Left lobe of liver (tissue), 2 donors: ENCODE results near the gene SIX1. TPM values are rescaled to one million over a fixed set of nuclear protein-coding genes. Genes with fewer than 3 reads are reported as not detected.

Experiments used
- ATAC-seq: fragments of 200-7000 bp; cut with Tn5 transposase; one replicate; pipeline ENCODE4 v1.9.1; 2020; ENCODE audit warnings: mild to moderate bottlenecking, moderate library complexity
- DNase-seq: peaks from one replicate; pipeline ENCODE4 v3.0.0-alpha.2; 2020; ENCODE audit warnings: low spot score
- total RNA-seq: library from RNA; stranded (reverse); gene quantifications from one replicate; pipeline ENCODE4 v1.2.1, GENCODE V29; 2021
- donor health status: DM: no; HTN: no; CAD: no; lungs with moderate emphysema.
- donor health status: DM: no; HTN: yes; CAD: no.

SIX1 gene
- total RNA-seq, 1 donor from 2014 or later: not detected

DNA sequence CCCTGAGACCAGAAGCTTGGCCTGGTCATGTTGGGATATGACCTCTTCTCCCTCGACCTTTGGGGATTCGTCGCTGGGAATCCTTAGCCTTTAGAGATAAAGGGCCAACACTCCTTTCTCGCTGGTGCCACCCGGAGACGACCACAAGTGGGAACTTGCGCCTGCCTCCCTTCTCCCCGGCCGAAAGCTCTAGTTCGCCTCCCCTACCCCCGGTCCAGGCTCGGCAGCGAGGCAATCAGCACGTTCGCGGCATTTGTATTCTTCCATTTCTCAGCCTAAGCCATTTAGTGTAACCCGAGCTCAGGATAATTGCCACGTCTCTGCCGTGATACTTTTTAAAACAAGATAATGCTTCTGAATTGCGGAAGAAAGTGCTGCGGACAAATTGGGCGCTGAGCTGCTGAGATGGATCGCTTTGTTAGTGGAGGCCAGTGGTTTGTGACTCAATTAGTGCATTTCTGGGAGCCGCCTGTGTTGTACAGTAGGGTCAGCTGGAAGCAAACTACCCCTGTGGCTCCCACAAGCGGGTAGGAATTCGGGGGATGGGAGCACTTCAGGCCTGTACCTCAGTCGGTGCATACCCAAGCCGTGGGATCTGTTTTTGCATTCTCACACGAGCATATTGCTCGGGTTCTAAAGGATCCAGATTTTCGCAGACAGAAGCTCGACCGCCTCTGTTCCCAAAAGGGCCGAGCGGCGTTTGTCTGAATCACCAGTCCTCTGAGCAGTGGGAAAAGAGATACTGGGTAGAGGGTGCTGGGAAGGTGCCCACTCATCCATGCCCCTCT, 6.8 kb upstream of the SIX1 start:
- ATAC-seq: no peak
- no peak for DNase-seq

DNA sequence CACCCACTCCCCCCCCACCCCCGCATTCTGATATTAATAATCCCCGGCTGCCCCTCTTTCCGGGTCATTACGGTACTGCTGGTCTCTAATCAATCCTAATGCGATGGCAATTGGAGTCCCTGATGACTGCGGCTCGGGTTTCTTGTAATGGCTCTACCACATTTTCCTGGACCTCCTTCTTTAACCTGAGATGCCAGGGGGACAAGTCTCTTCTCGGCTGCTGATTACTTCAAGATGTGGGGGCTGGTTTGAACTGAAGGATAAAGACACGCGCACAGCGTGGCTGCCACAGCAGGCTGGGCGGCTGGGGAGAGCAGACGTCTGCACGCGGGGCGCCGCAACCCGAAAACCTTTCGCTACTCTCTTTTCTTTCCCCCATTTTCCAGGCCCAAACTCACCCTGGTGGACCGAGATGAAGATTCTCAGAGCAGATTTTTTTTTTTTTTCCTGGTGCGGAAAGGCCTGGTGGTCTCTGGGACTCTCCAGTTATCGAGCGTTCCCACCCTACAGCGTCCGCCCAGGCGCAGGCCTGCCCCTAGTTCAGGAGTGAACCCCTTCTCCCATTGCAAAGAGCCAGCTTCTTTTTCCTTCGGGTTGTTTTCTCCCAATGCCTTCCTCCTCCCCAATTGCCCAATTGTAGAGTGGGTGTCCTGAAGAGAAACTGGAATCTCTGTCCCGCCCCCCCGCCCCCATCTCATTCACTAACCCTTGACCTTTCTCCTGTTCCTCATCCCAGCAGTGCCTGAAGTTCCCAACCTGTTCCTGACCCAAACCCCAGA, 6.0 kb upstream of the SIX1 start:
- DNase-seq (no peak), ATAC-seq (no peak)

DNA sequence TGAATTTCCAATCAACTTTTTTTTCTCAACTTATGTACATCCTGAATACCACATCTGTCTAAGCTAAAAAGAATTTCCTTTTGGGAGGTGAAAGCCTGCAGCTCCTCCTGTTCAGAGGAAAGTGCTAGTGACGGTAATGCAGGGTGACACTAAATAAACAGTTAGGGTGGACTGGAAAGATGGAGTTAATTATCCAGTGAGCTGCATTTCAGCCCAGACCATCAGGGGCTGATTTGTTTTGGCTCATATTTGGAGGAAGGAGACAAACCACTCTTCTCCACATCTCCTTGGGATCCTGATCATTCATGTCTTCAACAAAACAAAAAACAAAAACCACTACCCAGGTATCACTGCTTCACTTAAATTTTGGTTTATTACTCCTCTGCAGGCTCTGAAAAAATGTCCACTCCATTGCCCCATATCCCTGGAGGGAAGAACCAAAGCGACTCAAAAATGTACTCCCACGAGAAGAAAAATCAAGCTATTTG, 5.1 kb upstream of the SIX1 start:
- DNase-seq (no peak), ATAC-seq (no peak)

DNA sequence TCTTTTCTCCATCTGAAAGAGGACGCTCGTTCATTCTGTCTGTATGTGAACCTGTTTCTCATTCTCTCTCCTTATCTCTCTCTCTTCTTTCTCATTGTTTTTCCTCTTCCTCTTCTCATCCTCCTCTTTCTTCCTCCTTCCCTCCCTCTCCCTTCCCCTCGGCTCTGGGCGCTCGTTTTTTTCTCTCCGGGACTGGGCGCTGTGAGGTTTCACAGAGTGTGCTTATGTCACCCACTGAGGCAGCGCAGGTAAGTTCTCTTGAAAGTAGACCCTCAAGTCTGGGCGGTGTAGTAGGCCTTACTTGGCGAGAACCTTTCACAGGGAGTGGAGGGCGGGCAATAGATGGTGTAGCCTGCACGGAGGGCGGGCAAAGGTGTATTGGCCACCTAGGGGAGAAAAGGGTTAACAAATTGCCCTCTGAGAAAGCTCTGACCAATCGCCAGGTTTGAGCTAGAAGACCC, 4.5 kb upstream of the SIX1 start:
- DNase-seq (no peak), ATAC-seq (no peak)

DNA sequence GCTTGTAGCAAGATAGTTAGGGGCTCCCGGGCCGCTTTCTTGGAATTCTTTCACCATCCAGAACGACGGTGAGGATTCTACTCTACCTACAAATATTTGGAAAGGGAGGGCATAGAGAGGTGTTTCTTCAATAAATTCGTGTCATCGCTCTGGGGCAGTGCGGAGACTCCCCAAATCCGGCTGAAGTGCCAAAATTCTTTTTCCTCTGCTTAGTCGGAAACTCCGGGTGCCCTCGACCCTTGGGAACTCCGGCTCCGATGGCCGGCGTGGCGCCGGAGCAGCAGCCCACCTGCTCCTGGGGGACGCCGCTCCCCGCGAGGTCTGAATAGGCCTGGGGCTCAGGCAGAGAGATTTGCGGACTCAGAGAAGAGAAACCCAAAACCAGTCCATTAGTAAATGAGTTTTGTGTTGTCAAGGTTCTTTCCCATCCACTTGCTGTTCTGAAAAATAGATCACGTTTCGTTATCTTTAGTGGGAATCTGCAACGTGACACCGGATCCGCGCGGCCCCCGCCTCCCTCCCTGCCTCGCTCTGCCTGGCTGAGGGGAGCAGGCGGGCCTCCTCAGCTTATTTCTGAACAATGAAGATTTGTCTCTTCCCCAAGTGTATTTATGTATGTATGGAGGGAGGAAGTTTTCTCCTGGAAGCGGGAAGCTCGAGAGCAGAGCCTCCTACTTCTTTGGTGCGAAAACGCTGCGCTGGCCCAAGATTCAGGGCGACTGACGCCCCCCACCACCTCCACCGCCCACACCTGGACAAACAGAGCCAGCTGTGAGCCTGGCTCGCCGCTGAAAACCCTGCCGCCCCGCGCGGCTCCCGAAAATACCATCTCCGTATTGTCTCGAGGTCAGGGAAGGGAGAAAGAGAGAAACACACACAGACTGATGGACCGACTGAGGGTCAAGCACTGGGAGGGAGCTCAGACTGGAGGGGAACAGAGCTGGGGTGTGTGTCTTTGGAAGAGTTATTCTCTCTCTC, 3.7 kb upstream of the SIX1 start:
- no peak for DNase-seq
- no peak for ATAC-seq

DNA sequence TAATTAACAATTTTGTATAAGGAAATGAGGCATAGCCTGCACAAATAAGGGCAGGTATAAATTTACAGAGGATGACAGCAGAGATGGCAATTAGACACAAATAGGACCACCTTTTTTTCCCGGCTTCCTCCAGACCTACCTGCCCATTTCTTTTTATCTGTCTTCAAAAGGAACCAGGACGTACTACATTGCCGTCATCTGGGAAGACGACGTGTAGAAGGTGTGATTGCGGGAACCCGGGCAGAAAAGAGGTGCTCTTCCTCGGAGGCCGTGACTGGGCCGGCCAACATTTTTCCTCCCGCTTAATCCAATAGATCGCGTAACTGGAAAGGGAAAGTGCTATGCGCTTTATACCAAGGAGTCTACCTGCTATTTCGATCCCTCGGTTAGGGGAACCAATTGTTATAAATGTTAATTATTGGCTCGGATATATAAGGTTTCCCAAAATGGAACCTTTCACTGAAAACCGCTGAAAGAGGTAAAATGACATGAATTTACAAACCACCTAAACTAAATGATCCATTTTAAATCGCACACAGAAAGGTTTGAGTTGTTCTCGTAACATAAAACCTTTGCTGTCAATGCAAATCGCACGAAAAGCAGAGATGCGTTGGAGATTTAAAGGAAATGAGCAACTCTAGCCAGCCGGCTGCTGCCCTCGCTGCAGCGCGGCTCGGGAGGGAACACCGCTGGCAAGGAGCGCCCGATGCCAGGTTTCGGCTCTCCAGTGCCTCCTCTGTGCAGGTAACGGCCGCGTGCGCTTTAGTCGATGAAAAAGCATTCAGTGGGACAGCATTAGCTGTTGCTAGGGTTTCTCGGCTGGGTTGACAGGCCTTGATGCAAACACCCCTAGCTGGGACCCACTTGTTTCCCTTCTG, 2.8 kb upstream of the SIX1 start:
- ATAC-seq: no peak
- no peak for DNase-seq

DNA sequence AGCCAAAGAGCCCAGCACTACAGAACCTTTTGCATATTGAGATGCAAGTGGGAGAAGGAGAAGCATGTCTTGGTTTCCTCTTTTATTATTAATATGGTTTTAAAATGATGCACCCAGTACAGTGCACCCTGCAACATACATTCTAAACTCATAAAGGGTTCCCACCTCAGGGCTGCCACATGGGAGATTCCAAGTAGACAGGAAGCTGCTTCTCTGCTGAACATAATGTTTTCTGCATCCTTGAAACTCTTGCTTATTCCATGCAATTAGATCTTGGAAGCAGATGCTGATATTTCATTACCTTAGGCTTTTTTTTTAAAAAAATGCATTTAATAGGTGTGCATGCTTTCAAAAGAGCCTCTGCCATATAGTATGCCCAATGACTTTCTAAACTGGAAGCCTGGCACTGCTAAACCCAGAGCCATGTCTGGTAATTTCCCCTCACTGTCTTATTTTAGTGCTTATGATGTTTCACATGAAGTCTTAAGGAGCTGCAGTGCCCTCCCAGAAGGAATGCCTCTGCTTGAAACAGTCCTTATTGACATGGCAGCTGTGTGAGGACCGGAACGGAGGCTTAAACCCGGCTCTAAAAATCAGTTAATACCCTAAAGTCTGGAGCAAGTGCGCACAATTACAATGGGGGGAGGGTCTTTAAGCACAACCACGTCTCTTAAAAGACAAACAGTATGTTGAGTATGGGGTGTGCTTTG, 2.0 kb upstream of the SIX1 start:
- ATAC-seq (no peak), DNase-seq (no peak)

DNA sequence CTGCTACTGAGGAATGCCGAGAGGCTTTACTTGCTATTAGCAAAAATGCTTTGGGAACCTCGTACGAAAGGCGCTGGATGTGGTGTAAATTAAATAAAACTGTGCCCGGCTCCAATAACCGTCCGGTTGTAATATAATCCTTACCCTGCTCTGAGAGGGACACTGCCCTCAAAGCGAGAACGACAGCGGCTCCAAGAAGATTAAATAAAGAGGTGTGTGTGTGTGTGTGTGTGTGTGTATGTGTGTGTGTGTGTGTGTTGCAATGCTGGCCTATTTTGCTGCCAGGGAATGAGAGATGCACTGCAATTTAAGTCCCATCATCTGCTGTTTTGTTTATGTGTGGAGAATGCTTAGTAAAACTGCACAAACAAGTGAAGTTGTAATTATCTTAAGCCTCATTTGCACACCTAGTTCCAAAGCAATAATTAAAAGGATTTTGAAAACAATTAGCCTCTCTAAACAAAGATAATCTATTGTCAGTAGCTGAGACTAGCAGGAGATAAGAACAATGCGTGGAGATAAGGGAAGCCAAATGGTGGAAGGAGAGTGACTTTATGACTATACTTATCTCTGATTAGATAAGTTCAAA, 1.2 kb upstream of the SIX1 start:
- DNase-seq: no peak
- peak; percentile 4 for ATAC-seq

DNA sequence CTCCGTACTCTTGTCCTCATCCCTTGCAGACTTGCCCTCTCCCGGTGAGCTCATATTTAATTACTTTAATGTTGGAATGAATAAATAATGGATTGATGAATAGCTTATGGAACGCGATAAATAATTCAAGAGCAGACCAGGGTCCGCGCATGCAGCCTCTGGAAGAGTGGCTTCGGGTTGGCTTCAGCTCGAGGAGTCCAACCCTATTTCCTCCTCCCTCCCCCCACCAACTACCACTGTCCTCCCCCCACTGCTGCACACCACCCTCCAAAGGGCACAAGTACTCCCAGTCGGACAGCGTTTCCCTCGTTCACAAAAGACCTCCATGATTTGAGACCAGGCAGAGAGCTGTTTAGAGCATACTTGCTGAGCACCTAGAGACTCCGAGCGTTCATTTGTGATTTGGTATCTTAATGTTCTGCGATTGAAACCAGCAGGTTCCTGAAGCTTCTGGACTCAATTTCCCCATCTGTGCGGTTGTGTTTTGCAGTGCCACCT, 647 bp upstream of the SIX1 start:
- DNase-seq (no peak), ATAC-seq (no peak)

DNA sequence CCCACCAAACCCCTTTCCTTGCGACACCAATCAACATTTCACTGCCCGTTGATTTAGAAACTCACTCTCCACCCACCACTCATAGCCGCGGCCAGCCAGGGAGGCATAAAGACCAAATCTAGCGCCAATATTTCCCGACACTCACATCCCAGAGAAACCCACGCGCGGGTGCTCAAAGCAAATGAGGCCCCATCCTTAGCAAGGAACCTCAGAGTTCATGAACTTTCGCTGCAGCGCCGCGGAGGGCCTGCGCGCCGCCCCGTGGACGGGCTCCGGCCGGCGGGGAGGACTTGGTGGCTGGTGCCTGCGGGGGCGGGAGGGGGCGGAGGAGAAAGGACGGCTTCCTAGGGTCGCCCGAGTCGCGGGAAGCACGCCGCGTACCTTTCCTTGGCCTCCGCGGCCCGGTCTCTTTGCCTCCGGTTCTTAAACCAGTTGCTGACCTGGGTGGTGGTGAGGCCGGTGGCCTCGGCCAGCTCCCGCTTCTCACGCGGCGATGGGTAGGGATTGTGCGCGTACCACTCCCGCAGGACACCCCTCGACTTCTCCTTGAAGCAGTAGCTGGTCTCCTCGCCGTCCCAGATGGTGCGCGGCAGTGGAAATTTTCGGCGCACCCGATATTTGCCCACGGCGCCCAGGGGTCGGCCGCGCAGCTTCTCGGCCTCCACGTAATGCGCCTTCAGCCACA, 886 bp downstream of the SIX1 start:
- ATAC-seq (no peak), DNase-seq (no peak)

DNA sequence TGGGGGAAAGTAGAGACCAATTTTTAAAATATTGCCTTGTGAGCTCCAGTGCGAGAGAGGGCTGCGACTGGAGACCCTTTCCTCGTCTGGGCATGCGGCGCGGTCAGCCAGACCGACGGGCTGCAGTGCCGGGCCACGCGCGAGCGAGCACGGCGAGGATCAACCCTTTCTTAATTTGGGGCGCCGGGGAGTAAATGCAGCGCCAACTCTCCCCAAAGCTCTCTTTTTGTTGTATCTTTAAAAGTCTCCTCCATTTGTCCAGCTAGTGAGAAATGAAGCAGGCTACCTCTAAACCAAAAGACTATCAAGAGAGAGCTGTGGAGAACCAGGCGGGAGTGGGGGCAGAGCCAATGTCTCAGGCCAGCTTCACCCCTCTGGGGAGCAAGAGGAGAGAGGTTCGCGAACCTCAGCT, 1.4 kb downstream of the SIX1 start:
- DNase-seq: no peak

DNA sequence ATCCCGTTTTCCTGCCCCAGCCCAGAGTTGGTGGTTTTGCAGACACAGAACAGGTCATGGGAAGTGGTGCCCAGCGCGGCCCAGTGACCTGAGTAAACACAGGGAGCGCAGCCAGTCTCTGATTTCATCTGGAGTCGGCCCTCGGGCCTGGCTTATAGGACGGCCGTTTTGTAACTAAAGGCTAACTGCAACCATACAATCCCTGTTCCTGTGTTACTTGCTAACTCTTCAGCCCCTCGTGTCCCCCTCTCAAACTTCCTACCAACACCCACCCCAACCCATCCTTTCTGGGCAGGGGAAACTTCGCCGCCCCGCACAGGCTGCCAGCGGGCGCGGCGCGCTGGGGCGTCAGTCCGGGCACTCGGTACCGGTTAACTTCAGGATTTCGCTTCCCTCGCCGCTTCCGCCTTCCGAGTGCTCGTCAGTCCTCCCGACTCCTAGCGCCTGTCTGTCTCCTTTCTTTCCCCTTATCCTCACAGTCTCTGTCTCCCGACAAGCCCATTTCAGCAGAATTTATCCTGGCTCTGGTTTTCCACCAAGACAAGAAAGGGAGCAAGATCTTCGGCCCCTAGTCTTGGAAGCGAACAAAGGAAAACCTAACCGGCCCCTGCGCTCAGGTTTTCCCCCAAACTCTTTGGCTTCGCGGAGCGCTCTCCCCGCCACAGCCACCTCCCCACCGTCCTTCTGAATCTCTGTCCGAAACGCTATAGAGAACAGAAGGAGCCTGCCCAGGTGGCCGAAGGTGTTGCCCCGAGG, 2.0 kb downstream of the SIX1 start:
- DNase-seq (peak; percentile 82), ATAC-seq (peak; percentile 87)

More for the DNA sequence above, 1.4 kb downstream of the SIX1 start:
- no peak for ATAC-seq

DNA sequence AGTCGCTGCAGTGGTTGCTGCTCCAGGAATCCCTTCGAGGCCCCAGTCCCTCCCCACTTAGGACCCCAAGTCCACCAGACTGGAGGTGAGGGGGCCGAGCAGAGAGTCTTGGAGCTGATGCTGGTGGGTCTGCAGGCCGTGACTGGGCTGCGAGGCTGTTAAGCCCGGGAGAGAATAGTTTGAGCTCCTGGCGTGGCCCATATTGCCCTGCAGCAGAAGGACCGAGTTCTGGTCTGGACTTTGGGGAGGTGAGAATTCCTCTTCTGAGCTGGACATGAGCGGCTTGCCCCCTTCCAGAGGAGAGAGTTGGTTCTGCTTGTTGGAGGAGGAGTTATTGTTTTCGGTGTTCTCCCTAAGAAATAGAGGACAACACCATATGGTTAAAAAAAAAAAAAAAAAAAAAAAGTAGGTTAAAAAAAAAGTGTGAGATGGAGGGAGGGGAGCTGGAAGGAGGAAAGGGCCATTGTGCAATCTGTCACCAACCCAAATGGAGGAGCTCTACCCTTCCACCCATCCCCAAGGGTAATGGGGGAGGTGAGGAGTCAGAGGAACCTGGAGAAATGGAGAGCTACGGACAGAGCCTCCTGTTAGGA, 3.0 kb downstream of the SIX1 start:
- ATAC-seq: no peak
- no peak for DNase-seq

DNA sequence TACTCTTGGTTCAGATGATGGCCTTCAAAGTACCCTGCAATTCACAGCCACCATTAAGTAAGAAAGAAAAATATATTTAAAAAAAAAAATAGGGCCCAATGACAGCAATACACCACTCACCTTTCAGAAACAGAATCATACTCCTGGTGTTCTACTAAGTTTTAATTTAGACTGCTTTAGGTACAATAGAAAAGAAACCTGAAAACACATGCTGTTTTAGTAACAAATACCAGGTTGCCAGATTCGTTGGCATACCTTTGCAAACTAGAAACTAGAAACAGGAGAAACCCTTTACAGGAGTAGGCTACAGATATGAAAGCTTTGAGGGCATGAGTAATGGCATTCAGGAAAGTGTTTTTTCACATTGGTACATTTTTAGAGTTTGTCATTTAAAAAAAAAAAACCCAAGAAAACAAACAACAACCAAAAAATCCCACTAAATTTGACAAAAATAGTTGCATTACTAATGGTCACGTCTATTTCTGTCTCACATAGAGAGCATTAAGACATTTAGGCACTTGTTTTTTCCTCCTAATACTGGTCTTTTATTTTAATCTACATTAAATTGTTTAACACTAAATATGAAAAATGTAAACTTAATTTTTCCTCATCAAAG, 4.0 kb downstream of the SIX1 start:
- no peak for ATAC-seq

DNA sequence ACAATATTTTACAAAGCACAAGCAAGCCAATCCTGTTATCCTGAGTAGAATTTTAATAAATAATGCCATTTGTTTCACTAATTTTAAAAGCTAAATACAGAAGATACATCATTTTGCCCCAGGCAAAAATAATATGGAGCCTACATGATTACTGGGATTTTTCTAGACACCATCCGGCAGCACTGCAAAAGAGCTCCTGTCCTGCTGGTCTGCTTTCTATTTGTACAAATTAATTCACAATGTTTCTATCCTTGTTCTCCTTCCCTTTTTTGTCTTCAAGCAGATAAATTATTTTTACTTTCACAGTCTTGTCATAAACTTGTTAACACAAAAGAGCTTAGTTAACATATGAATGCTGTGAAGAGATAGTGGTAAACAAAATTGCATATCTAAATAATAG, 4.6 kb downstream of the SIX1 start:
- DNase-seq: no peak
- no peak for ATAC-seq

More for the DNA sequence above, 4.0 kb downstream of the SIX1 start:
- no peak for DNase-seq
